Stimulated activated naive CD8-positive, alpha-beta T cell treated with anti-CD3 and anti-CD28 coated beads, Interleukin-15, Interleukin-2, amounts not matched to agents 100 ng/mL and 50 ng/mL, for 24 hours (primary cell): Measurements from ENCODE around the gene OR52H1.

Source experiments
- H3K27ac Mint-ChIP-seq: one replicate; pipeline ENCODE4 v1.8.0; 2021; ENCODE audit warnings: mild to moderate bottlenecking, mixed read lengths
- H3K27me3 Mint-ChIP-seq: one replicate; pipeline ENCODE4 v1.8.0; 2021; ENCODE audit warnings: mixed read lengths
- H3K36me3 Mint-ChIP-seq: one replicate; pipeline ENCODE4 v1.8.0; 2021; ENCODE audit warnings: low read depth, mixed read lengths
- H3K4me1 Mint-ChIP-seq: one replicate; pipeline ENCODE4 v1.8.0; 2021; ENCODE audit warnings: low read depth, mixed read lengths
- H3K4me3 Mint-ChIP-seq: one replicate; pipeline ENCODE4 v1.8.0; 2021; ENCODE audit warnings: mild to moderate bottlenecking, mixed read lengths
- H3K9me3 Mint-ChIP-seq: one replicate; pipeline ENCODE4 v1.8.0; 2021; ENCODE audit warnings: mixed read lengths

The OR52H1 gene

DNA sequence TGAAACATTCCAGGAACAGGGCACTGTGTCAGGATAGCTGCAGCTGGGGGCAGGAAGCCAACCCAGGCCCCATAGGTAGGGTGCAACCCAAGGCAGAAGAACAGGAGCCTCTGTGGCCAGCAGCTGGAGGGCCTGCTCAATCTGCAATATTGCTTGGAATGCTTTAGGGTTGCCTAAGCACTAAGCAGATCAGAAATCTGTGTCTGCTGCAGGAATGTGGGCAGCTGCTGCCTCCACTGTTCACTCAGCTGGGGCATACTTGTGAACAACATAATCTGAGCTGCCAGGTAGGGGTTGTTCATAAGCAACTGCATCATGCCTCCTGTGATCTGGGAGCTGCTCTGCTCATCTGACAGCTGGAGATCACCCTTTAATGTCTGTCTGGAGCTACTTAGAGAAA, 33.5 kb downstream of the OR52H1 start:
- Mint-ChIP-seq H3K36me3 (no peaks in the 10 kb centered on the region), H3K4me1 (no peaks in the 10 kb centered on the region), H3K4me3 (no peak overlapping the region), H3K27ac (no peak overlapping the region), H3K9me3 (no peaks in the 10 kb centered on the region), H3K27me3 (peaks cover 4% of the 10 kb centered on the region)

- H3K4me3 Mint-ChIP-seq = no peak within 1 kb of the TSS
- H3K36me3 Mint-ChIP-seq = no peaks in the 10 kb centered on the region
- H3K4me1 Mint-ChIP-seq = no peaks in the 10 kb centered on the region
- peaks cover 10% of the 10 kb centered on the region for H3K27me3 Mint-ChIP-seq
- no peaks in the 10 kb centered on the region for H3K9me3 Mint-ChIP-seq
- H3K27ac Mint-ChIP-seq = no peak within 1 kb of the TSS
Measured at GRCh38 chr11:5509803-5510202, 38.5 kb downstream of the OR52H1 start, which contains the start of gene UBQLN3. TSS of gene UBQLN3 (minus strand) at chr11:5509957. CDS start at chr11:5509558, 399 bp downstream.

DNA sequence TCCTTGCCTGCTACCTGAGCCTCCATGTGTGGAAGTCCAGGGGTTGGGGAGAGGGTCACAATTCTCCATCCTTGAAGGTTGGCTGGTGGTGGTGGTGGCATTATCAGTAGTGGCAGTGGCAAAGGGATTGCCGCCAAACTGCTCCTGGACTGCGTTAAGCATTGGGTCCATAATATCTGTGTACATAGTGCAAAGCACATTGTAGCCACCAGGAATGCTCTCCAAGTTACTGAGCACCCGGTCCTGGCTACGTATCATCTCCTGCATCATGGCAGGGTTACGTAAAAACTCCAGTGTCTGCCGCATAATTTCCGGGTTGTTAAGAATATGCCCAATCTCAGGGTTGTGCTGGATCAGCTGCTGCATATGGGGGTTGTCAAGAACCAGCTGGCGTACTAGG, 39.7 kb downstream of the OR52H1 start:
- H3K4me1 Mint-ChIP-seq = no peaks in the 10 kb centered on the region
- H3K9me3 Mint-ChIP-seq = no peaks in the 10 kb centered on the region
- H3K27me3 Mint-ChIP-seq = peaks cover 13% of the 10 kb centered on the region
- H3K4me3 Mint-ChIP-seq = no peak overlapping the region
- H3K36me3 Mint-ChIP-seq = no peaks in the 10 kb centered on the region
- no peak overlapping the region for H3K27ac Mint-ChIP-seq

GRCh38 chr11:5507933-5508305, 40.4 kb downstream of the OR52H1 start:
- Mint-ChIP-seq H3K36me3 (no peaks in the 10 kb centered on the region), H3K27me3 (peaks cover 13% of the 10 kb centered on the region), H3K27ac (no peak overlapping the region), H3K4me1 (no peaks in the 10 kb centered on the region), H3K4me3 (no peak overlapping the region), H3K9me3 (no peaks in the 10 kb centered on the region)

DNA sequence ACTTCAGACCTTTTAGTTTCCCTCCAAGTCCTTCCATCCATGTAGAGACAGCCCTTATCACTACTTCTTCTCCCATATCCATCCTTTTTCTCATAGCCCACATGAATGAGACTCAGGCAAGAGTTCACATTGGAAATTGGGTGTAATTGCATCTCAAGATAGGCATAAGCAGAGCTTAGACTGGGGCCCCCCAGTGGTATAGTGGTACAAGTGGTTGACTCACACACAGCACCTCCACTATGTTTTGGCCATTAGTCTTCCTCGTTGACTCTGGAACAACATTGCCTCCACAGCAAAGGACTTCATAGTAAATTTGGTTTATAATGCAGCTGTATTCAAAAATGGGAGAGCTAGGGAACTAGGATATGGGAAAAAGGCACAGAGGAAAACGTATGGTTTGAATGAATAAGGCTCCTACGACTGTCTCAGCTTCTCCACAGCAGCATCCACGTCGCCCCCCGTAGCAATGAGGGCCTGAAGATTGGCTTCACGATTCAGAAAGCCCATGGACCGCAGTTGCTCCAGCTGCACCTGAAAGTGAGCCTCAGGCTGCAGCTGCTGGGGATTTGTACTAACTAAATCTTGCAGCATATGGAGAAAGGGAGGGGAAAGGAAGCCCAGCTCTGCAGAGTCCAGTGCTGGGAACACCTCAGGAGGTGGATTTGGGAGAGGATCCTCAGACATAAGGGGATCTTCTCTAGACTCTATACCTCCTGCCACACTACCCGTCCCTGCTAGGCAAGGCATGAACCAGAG, 41.0 kb downstream of the OR52H1 start:
- Mint-ChIP-seq H3K27me3 (peaks cover 15% of the 10 kb centered on the region), H3K4me3 (no peak overlapping the region), H3K4me1 (no peaks in the 10 kb centered on the region), H3K9me3 (no peaks in the 10 kb centered on the region), H3K36me3 (no peaks in the 10 kb centered on the region), H3K27ac (no peak overlapping the region)

DNA sequence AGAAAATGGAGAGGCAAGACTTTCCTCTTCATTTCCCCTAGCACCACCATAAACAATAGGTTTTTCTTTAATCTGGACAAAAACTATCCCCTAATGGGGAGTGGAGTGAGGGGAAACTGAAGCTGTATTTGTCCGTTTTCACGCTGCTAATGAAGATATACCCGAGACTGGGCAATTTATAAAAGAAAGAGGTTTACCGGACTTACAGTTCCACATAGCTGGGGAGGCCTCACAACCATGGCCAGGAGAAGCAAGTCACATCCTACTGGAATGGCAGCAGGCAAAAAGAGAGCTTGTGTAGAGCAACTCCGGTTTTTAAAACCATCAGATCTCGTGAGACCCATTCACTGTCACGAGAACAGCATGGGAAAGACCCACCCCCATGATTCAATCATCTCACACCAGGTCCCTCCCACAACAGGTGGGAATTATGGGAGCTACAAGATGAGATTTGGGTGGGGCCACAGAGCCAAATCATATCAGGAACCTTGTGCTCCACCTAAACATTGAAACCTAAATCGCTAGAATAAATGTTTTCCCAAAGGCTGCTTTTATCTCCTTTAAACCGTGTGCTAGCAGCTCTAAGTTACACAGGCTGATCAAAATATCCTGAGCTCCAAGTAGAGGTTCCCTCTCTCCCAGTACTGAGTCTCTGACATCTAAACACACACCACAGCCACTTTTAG, 42.8 kb downstream of the OR52H1 start:
- Mint-ChIP-seq H3K4me3 (no peak overlapping the region), H3K9me3 (no peaks in the 10 kb centered on the region), H3K4me1 (no peaks in the 10 kb centered on the region), H3K27ac (no peak overlapping the region), H3K36me3 (no peaks in the 10 kb centered on the region), H3K27me3 (peaks cover 16% of the 10 kb centered on the region)

GRCh38 chr11:5504403-5504921, 43.9 kb downstream of the OR52H1 start:
- no peak overlapping the region for H3K4me3 Mint-ChIP-seq
- H3K9me3 Mint-ChIP-seq = no peaks in the 10 kb centered on the region
- H3K27me3 Mint-ChIP-seq = peaks cover 14% of the 10 kb centered on the region
- no peaks in the 10 kb centered on the region for H3K36me3 Mint-ChIP-seq
- H3K4me1 Mint-ChIP-seq = no peaks in the 10 kb centered on the region
- H3K27ac Mint-ChIP-seq = no peak overlapping the region

- H3K27me3 Mint-ChIP-seq = peaks cover 15% of the 10 kb centered on the region
- no peaks in the 10 kb centered on the region for H3K9me3 Mint-ChIP-seq
- no peaks in the 10 kb centered on the region for H3K36me3 Mint-ChIP-seq
Measured at GRCh38 chr11:5500393-5500801, 47.9 kb downstream of the OR52H1 start.

GRCh38 chr11:5499671-5500070, 48.7 kb downstream of the OR52H1 start:
- Mint-ChIP-seq H3K4me1 (no peaks in the 10 kb centered on the region), H3K9me3 (no peaks in the 10 kb centered on the region), H3K27ac (no peak overlapping the region), H3K36me3 (no peaks in the 10 kb centered on the region), H3K4me3 (no peak overlapping the region), H3K27me3 (peaks cover 14% of the 10 kb centered on the region)

More at GRCh38 chr11:5500393-5500801, 47.9 kb downstream of the OR52H1 start:
- Mint-ChIP-seq H3K4me3 (no peak overlapping the region), H3K27ac (no peak overlapping the region), H3K4me1 (no peaks in the 10 kb centered on the region)
